AG09309 (cell line): ENCODE results near the gene BOC.

Source experiments
- DNase-seq: peaks from one replicate; pipeline ENCODE4 v3.0.0-alpha.2; 2010; ENCODE audit warnings: low read depth
- H3K4me3 ChIP-seq: 2 replicates; pipeline ENCODE4 v1.5.1; 2011; ENCODE audit warnings: mild to moderate bottlenecking, low read depth, low read length, moderate library complexity; ENCODE audit not compliant: control insufficient read depth
- TF ChIP-seq, protein P1 (sequence below): IDR thresholded peaks from 2 replicates; pipeline ENCODE4 v1.5.1; 2011; ENCODE audit warnings: mild to moderate bottlenecking, low read depth, low read length, inconsistent platforms; ENCODE audit not compliant: insufficient read depth, control insufficient read depth; ENCODE audit errors: missing control alignments

The BOC gene

GRCh38 chr3:113218011-113218680 is 6.8 kb downstream of the BOC start:
- TF ChIP-seq, protein P1, sequence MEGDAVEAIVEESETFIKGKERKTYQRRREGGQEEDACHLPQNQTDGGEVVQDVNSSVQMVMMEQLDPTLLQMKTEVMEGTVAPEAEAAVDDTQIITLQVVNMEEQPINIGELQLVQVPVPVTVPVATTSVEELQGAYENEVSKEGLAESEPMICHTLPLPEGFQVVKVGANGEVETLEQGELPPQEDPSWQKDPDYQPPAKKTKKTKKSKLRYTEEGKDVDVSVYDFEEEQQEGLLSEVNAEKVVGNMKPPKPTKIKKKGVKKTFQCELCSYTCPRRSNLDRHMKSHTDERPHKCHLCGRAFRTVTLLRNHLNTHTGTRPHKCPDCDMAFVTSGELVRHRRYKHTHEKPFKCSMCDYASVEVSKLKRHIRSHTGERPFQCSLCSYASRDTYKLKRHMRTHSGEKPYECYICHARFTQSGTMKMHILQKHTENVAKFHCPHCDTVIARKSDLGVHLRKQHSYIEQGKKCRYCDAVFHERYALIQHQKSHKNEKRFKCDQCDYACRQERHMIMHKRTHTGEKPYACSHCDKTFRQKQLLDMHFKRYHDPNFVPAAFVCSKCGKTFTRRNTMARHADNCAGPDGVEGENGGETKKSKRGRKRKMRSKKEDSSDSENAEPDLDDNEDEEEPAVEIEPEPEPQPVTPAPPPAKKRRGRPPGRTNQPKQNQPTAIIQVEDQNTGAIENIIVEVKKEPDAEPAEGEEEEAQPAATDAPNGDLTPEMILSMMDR, result no peak
- no peak overlapping the region for H3K4me3 ChIP-seq
- no peak for DNase-seq

- H3K4me3 ChIP-seq, result no peak overlapping the region
- TF ChIP-seq, protein P1, result no peak
- DNase-seq, result no peak
Observed at GRCh38 chr3:113218681-113219045, 7.3 kb downstream of the BOC start.

DNA sequence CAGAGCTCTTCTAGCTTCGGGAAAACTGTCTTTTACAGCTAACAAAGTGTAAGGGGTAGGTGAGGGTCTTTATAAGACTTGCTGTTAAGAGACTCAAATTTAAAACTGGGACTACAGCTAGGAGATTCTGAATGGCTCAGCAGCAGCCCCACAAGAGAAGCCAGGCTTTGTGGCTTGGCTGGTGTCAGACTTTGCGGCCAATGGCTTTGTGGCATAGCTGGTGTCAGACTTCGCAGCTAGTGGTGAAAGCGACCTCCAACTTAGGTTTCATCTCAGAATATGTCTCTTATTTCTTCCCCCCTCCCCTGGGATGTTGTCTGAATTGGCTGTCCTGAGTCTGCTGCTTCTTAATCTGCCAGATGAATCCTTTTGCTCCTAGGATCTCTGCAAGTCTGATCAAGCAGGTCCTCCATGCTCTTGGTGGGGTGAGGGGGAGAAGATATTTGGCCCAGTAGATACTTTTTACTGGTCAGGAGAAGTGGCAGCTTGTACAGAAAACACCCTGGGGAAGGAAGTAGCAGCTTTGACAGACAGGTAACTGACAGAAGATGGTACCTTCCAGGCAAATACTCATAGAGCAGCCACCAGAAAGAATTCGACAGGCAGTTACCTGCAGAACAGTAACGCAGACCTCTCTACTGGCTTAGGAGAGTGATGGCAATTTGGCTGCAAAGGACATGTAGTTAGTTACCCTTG is 8.4 kb downstream of the BOC start:
- DNase-seq, result no peak
- H3K4me3 ChIP-seq, result no peak overlapping the region
- TF ChIP-seq, protein P1, result no peak

- H3K4me3 ChIP-seq, result no peak overlapping the region
- no peak for DNase-seq
- TF ChIP-seq, protein P1, result no peak
Observed at GRCh38 chr3:113220721-113221120, 9.4 kb downstream of the BOC start.

GRCh38 chr3:113221721-113222257 is 10.4 kb downstream of the BOC start:
- TF ChIP-seq, protein P1, result no peak
- DNase-seq, result no peak
- no peak overlapping the region for H3K4me3 ChIP-seq

DNA sequence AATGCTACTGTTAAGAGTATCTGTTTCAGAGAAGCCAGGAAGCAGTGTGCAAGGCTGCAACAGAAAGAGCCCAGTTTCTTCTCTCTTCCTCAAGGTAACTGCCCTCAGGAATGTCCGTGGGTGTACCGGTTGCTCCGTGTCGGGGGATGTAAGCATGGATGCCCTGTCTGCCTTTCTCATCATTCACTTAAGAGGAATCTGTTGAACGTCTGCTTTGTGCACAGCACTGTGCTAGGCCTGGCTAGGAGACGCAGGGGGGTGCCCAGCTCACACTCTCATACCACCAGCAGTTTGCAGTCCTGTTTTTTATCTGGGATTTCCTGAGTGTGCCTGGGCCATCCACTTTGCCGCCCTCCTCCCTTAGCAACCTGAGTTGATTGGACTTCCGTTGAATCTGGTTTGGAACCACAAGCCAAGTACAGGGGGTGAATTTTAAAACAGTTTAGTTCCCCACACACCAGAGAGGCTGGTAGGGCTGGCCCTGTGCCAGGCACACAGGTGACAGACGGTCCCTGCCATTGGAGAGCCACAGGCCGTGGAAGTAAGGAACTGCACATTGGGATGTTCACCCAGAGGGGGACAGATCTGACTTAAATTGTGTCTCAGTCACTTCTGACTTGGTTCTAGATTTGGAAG is 11.2 kb downstream of the BOC start:
- no peak for DNase-seq
- TF ChIP-seq, protein P1, result no peak
- H3K4me3 ChIP-seq, result no peak overlapping the region
